Measurements from ENCODE around the gene ATP13A5. TPM values are rescaled to one million over a fixed set of nuclear protein-coding genes. Genes with fewer than 3 reads are reported as not detected.

The ATP13A5 gene
- total RNA-seq, 1 donor from 2014 or later: 0.23 TPM

DNA sequence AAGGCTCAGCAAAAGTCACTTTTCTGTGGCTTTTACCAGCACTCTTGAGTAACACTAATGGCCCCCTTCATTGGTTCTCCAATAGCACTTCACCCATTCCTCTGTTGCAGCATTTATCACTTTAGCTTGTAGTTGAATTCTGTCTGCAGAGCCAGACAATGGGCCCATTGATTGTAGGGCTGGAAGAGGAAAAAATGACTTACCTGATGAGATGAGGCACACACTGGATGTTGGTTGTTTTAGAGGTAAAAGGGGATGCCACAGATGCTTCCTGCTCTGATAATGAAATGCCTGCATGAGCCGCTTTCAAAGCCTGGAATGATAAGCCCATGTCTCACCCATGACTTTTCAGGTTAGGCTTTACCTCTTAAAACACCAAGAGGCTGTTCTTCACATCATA, 73.2 kb downstream of the ATP13A5 start:
- Mint-ChIP-seq H3K36me3 (ENCODE audit: low read depth, unreplicated experiment) (no peaks in the 10 kb centered on the region), H3K27ac (ENCODE audit: unreplicated experiment) (no peak overlapping the region), H3K4me3 (ENCODE audit: unreplicated experiment) (no peak overlapping the region), H3K9me3 (ENCODE audit: unreplicated experiment) (no peaks in the 10 kb centered on the region), H3K27me3 (ENCODE audit: unreplicated experiment) (no peaks in the 10 kb centered on the region), H3K4me1 (ENCODE audit: unreplicated experiment) (peaks cover 6% of the 10 kb centered on the region)
- no peak for TF ChIP-seq CTCF (IDR thresholded peaks at IDR 0.05; ENCODE audit: unreplicated experiment)
- no peak for DNase-seq (ENCODE audit: low spot score)

DNA sequence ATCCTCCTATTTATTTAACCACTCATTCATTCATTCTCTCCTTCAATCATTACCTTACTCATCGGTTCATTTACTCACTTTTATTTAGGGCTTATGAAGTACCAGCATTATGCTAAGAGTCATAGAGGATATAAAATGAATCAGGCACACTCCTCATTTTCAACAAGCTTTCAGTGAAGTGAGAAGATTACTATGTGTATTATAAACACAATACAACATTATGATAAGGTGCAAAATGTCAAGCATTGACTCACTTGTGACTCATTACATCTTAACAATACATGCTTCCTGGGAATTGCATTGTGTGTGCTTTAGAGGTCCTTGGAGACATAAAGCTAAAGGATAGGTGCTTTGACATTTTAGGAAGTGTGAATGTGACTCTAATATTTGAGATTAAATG, 77.1 kb downstream of the ATP13A5 start:
- DNase-seq (ENCODE audit: low spot score): no peak
- H3K36me3 Mint-ChIP-seq (ENCODE audit: low read depth, unreplicated experiment): no peaks in the 10 kb centered on the region
- H3K4me1 Mint-ChIP-seq (ENCODE audit: unreplicated experiment): peaks cover 6% of the 10 kb centered on the region
- H3K4me3 Mint-ChIP-seq (ENCODE audit: unreplicated experiment): no peak overlapping the region
- H3K9me3 Mint-ChIP-seq (ENCODE audit: unreplicated experiment): no peaks in the 10 kb centered on the region
- no peaks in the 10 kb centered on the region for H3K27me3 Mint-ChIP-seq (ENCODE audit: unreplicated experiment)
- TF ChIP-seq CTCF (IDR thresholded peaks at IDR 0.05; ENCODE audit: unreplicated experiment): no peak
- no peak overlapping the region for H3K27ac Mint-ChIP-seq (ENCODE audit: unreplicated experiment)

DNA sequence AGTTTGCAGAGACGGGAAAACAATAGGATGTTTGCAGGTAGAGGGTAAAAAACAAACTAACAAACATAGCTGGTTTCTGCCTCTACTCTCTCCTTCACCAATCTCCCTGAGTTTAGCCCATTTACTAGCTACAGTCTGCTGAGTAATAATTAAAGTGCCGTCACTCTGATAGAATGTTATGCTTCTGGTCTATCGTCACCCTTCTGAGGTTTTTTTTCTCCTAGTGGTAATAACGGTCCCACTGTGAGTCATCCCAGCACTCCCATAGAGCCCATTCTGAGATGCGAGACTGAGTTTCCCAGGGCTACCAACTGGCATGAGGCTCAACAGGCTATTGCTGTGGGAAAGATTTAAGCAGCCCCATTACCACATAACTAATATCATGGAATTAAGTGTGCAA, 81.1 kb downstream of the ATP13A5 start:
- DNase-seq (ENCODE audit: low spot score): no peak
- H3K9me3 Mint-ChIP-seq (ENCODE audit: unreplicated experiment): no peaks in the 10 kb centered on the region
- H3K27ac Mint-ChIP-seq (ENCODE audit: unreplicated experiment): no peak overlapping the region
- no peaks in the 10 kb centered on the region for H3K4me1 Mint-ChIP-seq (ENCODE audit: unreplicated experiment)
- H3K27me3 Mint-ChIP-seq (ENCODE audit: unreplicated experiment): peaks cover 2% of the 10 kb centered on the region
- TF ChIP-seq CTCF (IDR thresholded peaks at IDR 0.05; ENCODE audit: unreplicated experiment): no peak
- H3K36me3 Mint-ChIP-seq (ENCODE audit: low read depth, unreplicated experiment): no peaks in the 10 kb centered on the region
- no peak overlapping the region for H3K4me3 Mint-ChIP-seq (ENCODE audit: unreplicated experiment)

- no peak overlapping the region for H3K4me3 Mint-ChIP-seq (ENCODE audit: unreplicated experiment)
- DNase-seq (ENCODE audit: low spot score): no peak
- no peaks in the 10 kb centered on the region for H3K4me1 Mint-ChIP-seq (ENCODE audit: unreplicated experiment)
- no peak for TF ChIP-seq CTCF (IDR thresholded peaks at IDR 0.05; ENCODE audit: unreplicated experiment)
- H3K9me3 Mint-ChIP-seq (ENCODE audit: unreplicated experiment): no peaks in the 10 kb centered on the region
- H3K27ac Mint-ChIP-seq (ENCODE audit: unreplicated experiment): no peak overlapping the region
- H3K27me3 Mint-ChIP-seq (ENCODE audit: unreplicated experiment): peaks cover 2% of the 10 kb centered on the region
- no peaks in the 10 kb centered on the region for H3K36me3 Mint-ChIP-seq (ENCODE audit: low read depth, unreplicated experiment)
Measured at GRCh38 chr3:193295985-193296384, 82.6 kb downstream of the ATP13A5 start.

DNA sequence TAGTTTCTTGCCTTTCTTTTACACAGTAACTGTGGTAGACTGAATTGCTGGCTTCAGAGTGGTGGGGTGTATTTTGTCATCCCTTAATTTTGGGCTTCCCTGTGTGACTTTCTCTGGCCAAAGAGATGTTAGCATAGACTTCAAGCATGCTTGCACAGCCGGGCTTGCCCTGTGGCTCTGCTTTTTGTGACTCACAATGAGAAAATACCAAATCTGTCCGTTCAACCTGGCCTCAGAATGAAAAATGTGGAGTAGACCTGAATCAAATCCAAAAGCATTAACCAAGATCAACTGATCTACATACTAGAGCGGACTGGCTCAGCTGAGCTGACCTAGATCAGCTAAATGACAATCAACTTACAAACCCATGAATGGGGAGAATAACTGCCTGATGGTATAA, 86.2 kb downstream of the ATP13A5 start:
- Mint-ChIP-seq H3K36me3 (ENCODE audit: low read depth, unreplicated experiment) (no peaks in the 10 kb centered on the region), H3K9me3 (ENCODE audit: unreplicated experiment) (no peaks in the 10 kb centered on the region)
- DNase-seq (ENCODE audit: low spot score): no peak

More for the DNA sequence above, 86.2 kb downstream of the ATP13A5 start:
- H3K27me3 Mint-ChIP-seq (ENCODE audit: unreplicated experiment): peaks cover 5% of the 10 kb centered on the region
- H3K4me3 Mint-ChIP-seq (ENCODE audit: unreplicated experiment): no peak overlapping the region
- no peaks in the 10 kb centered on the region for H3K4me1 Mint-ChIP-seq (ENCODE audit: unreplicated experiment)
- H3K27ac Mint-ChIP-seq (ENCODE audit: unreplicated experiment): no peak overlapping the region
- TF ChIP-seq CTCF (IDR thresholded peaks at IDR 0.05; ENCODE audit: unreplicated experiment): no peak

Data from endothelial cell (in vitro differentiated cells).